Activated naive CD8-positive, alpha-beta T cell treated with anti-CD3 and anti-CD28 coated beads for 36 hours (primary cell): Measurements from ENCODE around the gene ERC1. TPM values are rescaled to one million over a fixed set of nuclear protein-coding genes. Genes with fewer than 3 reads are reported as not detected.

Experiments used
- DNase-seq: peaks from one replicate; pipeline ENCODE4 v3.0.0; 2021
- H3K27ac Mint-ChIP-seq: one replicate; pipeline ENCODE4 v1.8.0; 2022; ENCODE audit warnings: mild to moderate bottlenecking, moderate library complexity, mixed read lengths
- H3K27me3 Mint-ChIP-seq: one replicate; pipeline ENCODE4 v1.8.0; 2022; ENCODE audit warnings: mild to moderate bottlenecking, mixed read lengths
- H3K36me3 Mint-ChIP-seq: one replicate; pipeline ENCODE4 v1.8.0; 2021; ENCODE audit warnings: mild to moderate bottlenecking, mixed read lengths
- H3K4me1 Mint-ChIP-seq: one replicate; pipeline ENCODE4 v1.8.0; 2021; ENCODE audit warnings: mixed read lengths
- H3K4me3 Mint-ChIP-seq: one replicate; pipeline ENCODE4 v1.8.0; 2022; ENCODE audit warnings: mild to moderate bottlenecking, moderate library complexity, mixed read lengths
- H3K9me3 Mint-ChIP-seq: one replicate; pipeline ENCODE4 v1.8.0; 2022; ENCODE audit warnings: mixed read lengths
- total RNA-seq, 2 experiments: library from RNA; stranded (reverse); gene quantifications; one replicate each; pipeline ENCODE4 v1.2.3, GENCODE V29; 2021

ERC1 gene
- total RNA-seq, 2 experiments from 2014 or later: 24.0 to 25.5 TPM

DNA sequence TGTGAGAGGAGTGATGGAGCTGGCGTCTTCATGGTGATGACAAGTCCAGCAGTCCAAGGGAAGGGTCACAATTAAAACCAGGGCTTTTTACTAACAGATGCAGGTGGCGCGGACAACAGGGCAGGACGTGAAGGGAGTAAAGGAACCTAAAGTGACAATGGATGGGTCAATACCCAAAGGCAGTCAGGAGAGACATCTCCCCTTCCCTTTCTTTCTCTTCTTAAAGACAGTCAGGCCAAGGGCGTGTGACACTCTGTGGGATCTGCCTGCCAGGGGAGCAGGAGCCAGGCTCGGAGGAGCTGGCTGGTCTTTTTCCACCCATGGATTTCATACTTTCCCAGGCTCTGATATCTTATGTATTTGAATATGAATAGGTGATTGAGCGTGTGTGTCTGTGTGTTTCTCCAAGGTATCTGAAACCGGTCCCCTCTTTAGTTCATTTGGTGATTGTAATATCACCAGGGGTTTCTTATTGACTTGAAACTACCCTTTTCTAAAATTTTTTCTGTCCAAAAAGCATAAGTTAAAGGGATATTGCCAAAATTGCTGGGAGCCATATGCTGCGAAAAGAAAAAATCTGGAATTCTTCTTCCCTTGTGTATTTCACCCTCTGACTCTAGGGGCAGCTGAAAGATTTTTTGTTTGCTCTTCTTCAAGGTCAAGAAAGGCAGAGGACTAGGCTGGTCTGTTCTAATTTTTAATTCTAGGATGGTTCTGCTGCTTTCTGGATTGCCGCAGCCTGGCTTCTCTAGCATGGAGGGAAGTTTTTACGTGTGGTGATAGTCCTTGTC lies 541.5 kb downstream of the ERC1 start:
- Mint-ChIP-seq H3K27ac (no peak overlapping the region), H3K4me1 (peaks cover 29% of the 10 kb centered on the region), H3K9me3 (no peaks in the 10 kb centered on the region), H3K27me3 (peaks cover 87% of the 10 kb centered on the region), H3K4me3 (no peak overlapping the region), H3K36me3 (no peaks in the 10 kb centered on the region)
- DNase-seq: no peak

DNA sequence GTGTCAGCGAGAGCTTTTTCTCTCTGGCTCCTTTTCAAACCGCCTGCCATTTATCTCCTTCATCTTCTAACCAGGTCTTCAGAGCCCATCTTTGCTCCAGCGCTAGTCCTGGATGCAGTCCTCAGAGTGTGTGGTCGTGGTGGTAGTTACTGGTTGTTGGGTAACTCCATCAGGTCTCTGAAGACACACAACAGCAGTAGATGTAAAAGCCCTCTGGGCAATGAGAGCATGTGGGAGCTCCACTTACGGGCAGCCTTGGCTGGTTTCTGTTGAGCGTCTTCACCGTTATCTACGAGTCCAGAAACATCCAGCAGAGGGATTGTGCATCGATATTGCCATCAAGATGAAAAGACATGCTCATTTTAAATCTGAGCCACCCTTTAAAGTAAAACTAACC lies 542.2 kb downstream of the ERC1 start:
- peaks cover 87% of the 10 kb centered on the region for H3K27me3 Mint-ChIP-seq
- H3K9me3 Mint-ChIP-seq: no peaks in the 10 kb centered on the region
- H3K4me3 Mint-ChIP-seq: peak overlapping the region; percentile 63
- peaks cover 29% of the 10 kb centered on the region for H3K4me1 Mint-ChIP-seq
- DNase-seq: no peak
- H3K27ac Mint-ChIP-seq: no peak overlapping the region
- no peaks in the 10 kb centered on the region for H3K36me3 Mint-ChIP-seq

DNA sequence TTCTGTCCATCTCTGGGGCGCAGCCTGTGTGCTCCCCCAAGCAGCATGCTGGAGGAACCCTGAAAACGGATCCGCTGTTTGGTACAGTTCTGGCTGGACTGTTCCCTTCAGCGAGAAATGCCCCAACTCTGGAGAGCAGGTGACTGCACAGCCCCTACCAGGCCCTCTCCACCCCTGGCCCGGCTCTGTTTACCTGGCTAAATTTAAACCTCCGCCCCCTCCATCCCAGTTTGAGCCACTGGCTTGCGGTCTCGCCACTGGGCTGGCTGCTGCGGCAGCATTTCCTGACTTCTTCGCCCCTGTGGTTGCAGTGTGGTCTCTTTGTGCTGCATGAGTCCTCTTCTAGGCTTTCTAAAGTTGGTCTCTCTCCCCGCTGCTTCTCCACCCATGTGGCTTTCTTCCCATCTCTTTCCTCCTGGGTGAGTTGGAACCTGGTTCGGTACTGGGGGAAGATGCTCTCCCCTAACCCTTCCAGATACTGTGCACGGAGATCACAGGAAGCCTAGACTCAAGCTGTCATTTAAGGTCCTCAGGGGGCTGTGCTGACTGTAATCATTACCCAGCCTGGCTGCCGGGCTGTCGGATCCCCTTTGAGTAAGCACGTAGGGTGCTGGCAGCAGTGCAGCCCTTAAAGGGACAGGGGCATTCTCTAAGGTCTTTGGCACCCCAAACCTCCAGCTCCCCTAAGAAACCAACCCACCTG lies 542.7 kb downstream of the ERC1 start:
- H3K4me1 Mint-ChIP-seq: peaks cover 29% of the 10 kb centered on the region
- DNase-seq: peak; percentile 58
- peak overlapping the region; percentile 63 for H3K4me3 Mint-ChIP-seq
- H3K36me3 Mint-ChIP-seq: no peaks in the 10 kb centered on the region
- no peaks in the 10 kb centered on the region for H3K9me3 Mint-ChIP-seq
- H3K27me3 Mint-ChIP-seq: peaks cover 87% of the 10 kb centered on the region
- peak overlapping the region; percentile 10 for H3K27ac Mint-ChIP-seq

- H3K27me3 Mint-ChIP-seq: peaks cover 87% of the 10 kb centered on the region
- DNase-seq: no peak
- no peak overlapping the region for H3K27ac Mint-ChIP-seq
- H3K4me3 Mint-ChIP-seq: no peak overlapping the region
- peaks cover 27% of the 10 kb centered on the region for H3K4me1 Mint-ChIP-seq
- H3K36me3 Mint-ChIP-seq: no peaks in the 10 kb centered on the region
- H3K9me3 Mint-ChIP-seq: no peaks in the 10 kb centered on the region
Measured at GRCh38 chr12:1534748-1535147, 543.7 kb downstream of the ERC1 start.

- H3K9me3 Mint-ChIP-seq: no peaks in the 10 kb centered on the region
- H3K36me3 Mint-ChIP-seq: no peaks in the 10 kb centered on the region
- peaks cover 99% of the 10 kb centered on the region for H3K27me3 Mint-ChIP-seq
- no peak overlapping the region for H3K4me3 Mint-ChIP-seq
- peaks cover 27% of the 10 kb centered on the region for H3K4me1 Mint-ChIP-seq
- no peak overlapping the region for H3K27ac Mint-ChIP-seq
- DNase-seq: no peak
Measured at GRCh38 chr12:1536817-1537216, 545.8 kb downstream of the ERC1 start.

DNA sequence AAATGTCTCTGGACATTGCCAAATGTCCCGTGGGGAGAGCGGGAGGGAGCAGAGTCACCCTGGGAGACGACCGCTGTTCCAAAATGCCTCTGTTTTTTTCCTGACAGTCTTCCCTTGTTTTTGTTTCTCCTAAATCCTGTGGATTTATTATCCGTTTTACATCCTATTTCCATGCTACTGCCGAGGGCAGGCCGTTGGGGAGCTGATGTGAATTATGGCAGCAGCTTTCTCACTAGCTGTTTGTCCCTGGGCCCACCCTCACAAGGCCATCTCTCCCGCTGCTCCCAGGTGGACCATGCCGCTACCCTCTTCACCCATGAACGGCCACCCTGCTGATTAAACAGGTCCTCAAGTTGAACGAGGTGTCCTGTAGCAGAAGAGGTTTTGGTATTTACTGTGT lies 548.1 kb downstream of the ERC1 start:
- H3K9me3 Mint-ChIP-seq: no peaks in the 10 kb centered on the region
- H3K4me1 Mint-ChIP-seq: peaks cover 4% of the 10 kb centered on the region
- no peaks in the 10 kb centered on the region for H3K36me3 Mint-ChIP-seq
- DNase-seq: no peak
- H3K4me3 Mint-ChIP-seq: no peak overlapping the region
- H3K27me3 Mint-ChIP-seq: peaks cover 92% of the 10 kb centered on the region
- H3K27ac Mint-ChIP-seq: no peak overlapping the region

DNA sequence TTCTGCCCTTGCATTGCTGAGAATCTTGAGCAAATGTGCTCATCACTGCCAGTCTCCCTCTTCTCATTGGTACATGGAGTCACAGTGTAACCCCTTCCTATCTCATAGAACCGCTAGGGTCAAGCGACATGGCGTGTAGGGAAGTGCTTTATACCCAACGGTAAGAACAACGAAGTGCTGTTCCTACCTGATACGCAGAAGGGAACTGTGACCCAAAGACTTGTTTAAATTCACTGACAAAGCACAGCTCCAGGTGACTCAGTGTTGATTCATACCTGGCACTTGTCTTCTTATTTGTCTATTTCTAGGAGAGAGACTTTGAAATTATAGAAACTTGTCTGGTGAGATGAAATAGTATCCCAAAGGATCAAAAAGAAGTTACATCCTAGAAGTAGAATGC lies 549.7 kb downstream of the ERC1 start:
- DNase-seq: no peak
- peaks cover 90% of the 10 kb centered on the region for H3K27me3 Mint-ChIP-seq
- no peaks in the 10 kb centered on the region for H3K9me3 Mint-ChIP-seq
- no peaks in the 10 kb centered on the region for H3K4me1 Mint-ChIP-seq
- no peak overlapping the region for H3K27ac Mint-ChIP-seq
- H3K36me3 Mint-ChIP-seq: no peaks in the 10 kb centered on the region
- H3K4me3 Mint-ChIP-seq: no peak overlapping the region

- H3K4me3 Mint-ChIP-seq: no peak overlapping the region
- peaks cover 84% of the 10 kb centered on the region for H3K27me3 Mint-ChIP-seq
- H3K27ac Mint-ChIP-seq: no peak overlapping the region
Measured at GRCh38 chr12:1542599-1542998, 551.6 kb downstream of the ERC1 start.

DNA sequence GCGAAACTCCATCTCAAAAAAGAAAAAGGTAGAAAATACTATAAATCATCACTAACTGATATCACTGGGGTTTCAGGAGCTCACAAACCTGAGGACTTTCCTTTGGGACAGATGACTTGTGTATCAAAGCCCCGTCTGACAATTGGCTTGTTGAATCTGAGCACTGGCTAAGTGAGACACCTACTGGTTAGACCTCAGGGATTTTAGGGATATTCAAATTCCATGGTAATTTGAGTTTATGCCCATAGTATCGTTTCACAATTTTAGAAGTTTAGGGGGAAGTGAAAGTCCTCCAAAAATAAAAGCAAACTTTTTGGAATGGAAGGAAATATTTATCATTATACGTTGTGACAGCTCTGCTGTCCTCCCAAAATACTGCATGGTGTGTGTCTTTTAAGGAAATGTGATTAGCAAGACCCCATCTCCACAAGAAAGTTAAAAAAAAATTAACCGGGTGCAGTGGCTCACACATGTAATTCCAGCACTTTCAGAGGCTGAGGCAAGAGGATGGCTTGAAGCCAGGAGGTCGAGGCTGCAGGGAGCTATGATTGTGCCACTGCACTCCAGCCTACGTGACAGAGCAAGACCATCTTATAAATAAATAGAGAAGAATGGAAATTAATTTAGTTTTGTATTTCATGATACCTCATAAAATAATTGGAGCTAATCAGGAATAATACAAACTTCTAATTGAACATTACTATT lies 554.1 kb downstream of the ERC1 start:
- no peaks in the 10 kb centered on the region for H3K4me1 Mint-ChIP-seq
- peaks cover 60% of the 10 kb centered on the region for H3K27me3 Mint-ChIP-seq

More at GRCh38 chr12:1542599-1542998, 551.6 kb downstream of the ERC1 start:
- no peaks in the 10 kb centered on the region for H3K4me1 Mint-ChIP-seq
- DNase-seq: no peak
- no peaks in the 10 kb centered on the region for H3K9me3 Mint-ChIP-seq
- no peaks in the 10 kb centered on the region for H3K36me3 Mint-ChIP-seq

More for the DNA sequence above, 554.1 kb downstream of the ERC1 start:
- Mint-ChIP-seq H3K27ac (no peak overlapping the region), H3K36me3 (no peaks in the 10 kb centered on the region), H3K4me3 (no peak overlapping the region), H3K9me3 (no peaks in the 10 kb centered on the region)
- DNase-seq: no peak

Other genes starting within 250 kb of the ERC1 start
- gene WNK1, start 238.6 kb upstream of the ERC1 start, total RNA-seq: 100 to 1,000 TPM; 117 to 118 TPM
- 10 to 100 TPM; 11.2 to 11.4 TPM for gene RAD52, start 41.5 kb upstream of the ERC1 start, total RNA-seq